GM21381 (cell line): ENCODE measurements around the gene COL27A1.

Source experiments
- ATAC-seq: cut with Tn5 transposase; IDR thresholded peaks from one replicate; pipeline ENCODE4 v1.9.1; 2021; ENCODE audit warnings: mild to moderate bottlenecking, moderate library complexity; ENCODE audit not compliant: unreplicated experiment

Gene COL27A1

DNA sequence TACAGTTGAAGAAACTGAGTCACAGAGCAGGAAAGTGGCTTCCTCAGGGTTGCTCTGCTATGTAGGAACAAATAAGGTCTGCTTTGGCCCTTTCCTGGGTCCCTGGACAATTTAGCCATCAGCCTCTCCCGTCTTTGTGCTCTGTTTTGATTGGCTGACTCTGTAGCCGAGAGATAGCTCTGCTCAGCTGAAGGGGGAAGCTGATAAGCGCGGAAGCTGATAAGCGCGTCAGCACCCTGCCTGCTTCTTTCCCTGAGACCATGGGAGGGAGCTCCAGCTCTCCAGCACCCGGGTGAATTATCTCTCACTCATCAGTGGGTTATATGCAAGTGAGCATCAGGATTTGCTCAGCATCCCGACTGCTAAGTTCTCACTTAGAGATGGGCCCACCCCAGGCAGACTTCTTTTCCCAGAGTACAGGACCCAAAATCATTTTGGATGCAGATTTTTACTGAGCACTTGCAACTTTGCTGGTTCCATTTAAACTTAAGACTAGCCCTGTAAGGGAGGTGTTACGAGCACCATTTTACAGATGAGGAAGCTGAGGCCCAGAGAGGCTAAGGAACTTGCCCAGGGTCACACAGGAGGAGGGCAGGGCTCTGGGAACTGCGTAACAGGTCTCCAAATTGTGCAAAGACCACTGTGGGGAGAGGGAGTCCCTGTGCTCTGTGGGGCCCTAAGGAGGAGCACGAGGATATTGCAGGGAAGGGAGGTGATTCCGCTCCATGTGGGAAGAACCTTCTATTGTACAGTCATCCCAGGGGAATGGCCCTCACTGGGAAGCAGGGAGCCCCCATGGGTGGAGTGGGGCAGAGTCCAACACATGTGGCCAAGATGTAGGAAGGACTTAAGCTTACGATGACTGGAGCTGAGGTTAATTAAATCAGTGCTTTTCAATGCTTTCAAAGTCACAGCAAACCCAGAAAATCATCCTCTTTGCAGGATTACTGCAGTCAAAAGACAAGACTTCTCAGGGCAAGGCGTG, 83.8 kb downstream of the COL27A1 start:
- ATAC-seq, result no peak

DNA sequence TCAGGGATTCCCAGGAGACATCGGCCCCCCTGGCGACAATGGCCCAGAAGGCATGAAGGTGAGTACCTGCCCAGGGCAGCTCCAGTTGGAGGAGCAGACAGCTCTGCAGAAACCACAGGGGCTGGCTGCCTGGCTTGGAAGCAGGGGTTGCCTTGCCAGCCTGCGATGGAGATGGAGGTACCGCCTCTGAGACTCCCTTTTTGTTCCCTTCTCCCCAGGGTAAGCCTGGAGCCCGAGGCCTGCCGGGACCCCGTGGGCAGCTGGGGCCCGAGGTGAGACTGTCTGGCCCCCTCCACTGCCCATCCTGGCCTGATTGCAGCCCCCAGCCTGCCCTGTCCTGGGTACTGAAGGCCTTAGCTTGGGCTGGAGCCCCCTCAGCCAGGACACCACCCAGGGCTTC, 84.9 kb downstream of the COL27A1 start:
- no peak for ATAC-seq

DNA sequence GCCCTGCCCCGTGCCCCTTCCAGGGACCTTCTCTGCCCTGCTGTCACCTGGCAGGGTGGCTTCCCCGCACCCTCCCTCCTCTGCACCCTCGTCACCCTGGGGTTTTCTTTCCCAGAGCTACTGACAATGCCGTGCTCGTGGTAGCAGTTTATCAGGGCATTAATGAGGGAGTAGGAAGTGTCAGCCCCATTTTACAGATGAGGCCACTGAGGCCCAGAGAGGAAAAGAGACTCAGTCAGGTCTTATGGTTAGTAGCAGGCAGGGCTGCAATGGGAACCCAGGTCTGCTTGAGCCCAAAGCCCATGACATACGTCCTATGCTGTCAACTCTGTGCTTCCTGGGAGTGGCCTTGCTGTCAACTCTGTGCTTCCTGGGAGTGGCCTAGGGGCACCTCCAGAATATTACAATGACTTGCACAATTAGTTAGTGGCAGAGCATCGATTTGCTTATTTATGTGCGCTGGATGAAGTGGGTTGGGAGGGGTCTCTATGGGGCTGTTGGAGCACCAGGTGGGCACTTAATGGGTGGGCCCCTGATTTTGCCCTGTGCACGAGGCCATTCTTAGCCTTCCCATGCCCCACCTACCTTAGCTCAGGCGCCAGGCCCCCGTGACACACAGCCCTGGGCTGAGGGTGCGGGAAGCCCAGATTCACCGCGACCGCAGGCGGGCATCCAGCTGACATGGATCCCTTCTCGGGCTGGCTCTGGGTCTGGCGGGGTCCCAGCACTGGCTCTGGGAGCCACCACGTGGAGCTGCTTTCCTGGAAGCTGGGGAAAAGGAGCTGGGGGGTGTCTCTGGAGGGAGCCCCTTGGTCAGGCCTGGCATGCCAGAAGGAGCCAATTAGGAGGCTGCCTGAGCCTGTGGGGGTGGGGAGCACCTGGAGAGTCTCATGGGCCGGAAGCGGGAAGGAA, 85.6 kb downstream of the COL27A1 start:
- ATAC-seq, result no peak

GRCh38 chr9:114242837-114243236, 87.5 kb downstream of the COL27A1 start:
- no peak for ATAC-seq

DNA sequence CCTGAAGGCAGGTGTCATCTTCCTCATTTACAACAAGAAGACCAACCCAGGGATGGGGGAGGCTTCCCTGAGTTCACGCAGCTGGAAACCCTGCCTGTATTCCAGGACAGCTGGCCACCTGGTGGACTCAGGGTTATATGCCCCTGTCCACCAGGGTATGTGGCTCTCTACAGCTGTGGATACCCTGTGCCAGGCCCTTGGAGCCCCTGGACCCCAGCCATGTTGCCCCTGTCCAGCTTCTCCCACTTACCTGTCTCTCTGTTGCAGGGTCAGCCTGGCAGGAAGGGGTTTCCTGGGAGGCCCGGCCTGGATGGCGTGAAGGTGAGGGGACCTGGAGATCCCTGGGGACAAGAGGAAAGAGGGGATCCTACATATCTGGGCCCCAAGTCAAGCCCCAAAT, 87.9 kb downstream of the COL27A1 start:
- ATAC-seq, result no peak

GRCh38 chr9:114244570-114244969, 89.2 kb downstream of the COL27A1 start:
- ATAC-seq, result no peak

DNA sequence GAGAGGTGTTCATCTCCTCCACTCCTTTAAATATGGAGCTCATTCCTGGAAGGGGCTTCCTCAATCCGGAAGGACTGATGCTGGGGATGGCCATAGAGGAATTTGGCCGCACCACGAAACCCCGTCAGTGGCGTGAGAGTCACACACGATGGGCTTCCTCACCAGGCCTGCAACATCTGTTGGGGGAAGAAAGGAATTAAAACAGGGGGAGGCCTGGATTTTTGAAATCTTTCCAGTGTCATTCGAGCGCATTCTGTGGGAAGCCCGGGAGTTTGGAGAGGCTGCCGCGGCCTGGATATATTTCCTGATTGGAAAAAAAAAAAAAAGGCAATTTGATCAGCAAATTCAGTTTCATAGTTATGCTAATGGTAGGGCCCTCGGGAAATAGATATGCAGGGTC, 91.2 kb downstream of the COL27A1 start:
- no peak for ATAC-seq

- no peak for ATAC-seq
Observed at GRCh38 chr9:114247077-114247476, 91.7 kb downstream of the COL27A1 start.

GRCh38 chr9:114247491-114247890, 92.2 kb downstream of the COL27A1 start:
- no peak for ATAC-seq

DNA sequence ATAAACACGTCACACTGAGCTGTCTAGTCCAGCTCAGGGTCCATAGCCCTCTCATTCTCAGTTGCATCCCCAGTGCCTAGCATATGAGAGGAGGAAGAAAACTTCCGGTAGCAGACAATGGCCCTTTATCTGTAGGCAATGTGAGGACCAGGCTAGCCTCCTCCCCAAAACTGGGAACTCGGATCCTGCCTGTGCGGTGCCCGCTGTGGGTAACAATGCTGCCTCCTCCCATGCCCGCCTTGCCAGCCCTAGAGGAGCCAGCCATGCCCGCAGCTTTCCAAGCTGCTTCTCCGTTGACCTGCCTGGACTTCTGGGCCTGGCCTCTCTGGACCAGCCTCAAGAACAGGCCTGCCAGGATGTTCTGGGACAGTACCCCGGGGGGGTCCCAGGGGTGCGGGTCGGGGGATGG, 93.0 kb downstream of the COL27A1 start:
- no peak for ATAC-seq

DNA sequence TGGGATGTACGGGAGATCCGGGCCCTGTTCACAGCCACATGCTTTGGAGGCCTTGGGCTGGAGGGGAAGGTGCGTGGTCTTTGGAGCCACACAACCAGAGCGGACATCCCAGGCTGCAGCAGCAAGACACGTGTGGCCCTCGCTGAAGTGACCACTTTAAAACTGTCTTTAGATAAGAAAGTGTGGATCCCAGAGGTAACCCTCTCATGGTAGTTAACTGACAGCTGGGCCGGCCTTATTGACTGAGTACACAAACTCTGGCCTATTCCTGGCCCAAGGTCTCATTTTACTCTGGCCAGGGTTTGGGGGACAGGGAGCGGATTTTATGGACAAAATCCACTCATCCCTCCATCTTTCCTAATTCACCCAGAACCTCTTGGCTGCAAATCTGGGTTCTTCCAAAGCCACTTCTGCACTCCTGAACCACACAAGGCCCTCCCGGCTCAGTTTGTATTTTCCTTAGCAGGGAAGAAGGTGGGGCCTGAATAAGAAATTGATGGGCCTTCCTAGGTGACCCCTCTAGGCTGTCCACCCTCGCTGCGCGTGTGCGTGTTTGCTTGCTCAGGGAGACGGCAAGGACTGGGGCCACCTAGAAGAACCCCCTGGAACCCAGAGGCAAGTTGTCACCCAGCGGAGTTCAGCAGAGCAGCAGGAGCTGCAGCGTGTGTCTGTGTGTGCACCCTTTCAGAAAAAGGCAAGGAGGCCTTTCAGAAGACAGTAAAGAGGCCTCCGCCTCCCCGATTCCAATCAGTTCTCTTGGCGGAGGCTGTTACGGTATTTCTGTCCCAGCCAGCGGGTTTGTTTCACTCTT, 94.3 kb downstream of the COL27A1 start:
- ATAC-seq, result no peak

DNA sequence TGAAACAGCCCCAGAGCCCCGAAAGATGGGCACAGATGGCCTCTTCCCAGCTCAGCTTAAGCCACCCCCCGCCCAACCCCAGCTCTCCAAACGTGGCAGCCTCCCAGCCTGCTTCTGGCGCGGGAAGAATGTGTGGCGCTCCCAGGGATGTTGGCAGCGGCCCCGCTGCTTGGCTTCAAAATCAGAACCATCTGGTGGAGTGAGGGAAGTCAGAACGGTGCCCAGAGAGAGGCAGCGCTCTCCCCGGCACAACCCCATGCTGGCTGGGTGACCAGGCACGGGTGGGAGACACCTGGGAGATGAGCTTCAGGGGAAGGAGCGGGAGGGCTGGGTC, 94.9 kb downstream of the COL27A1 start:
- ATAC-seq, result no peak

- no peak for ATAC-seq
Observed at GRCh38 chr9:114250648-114251047, 95.3 kb downstream of the COL27A1 start.

DNA sequence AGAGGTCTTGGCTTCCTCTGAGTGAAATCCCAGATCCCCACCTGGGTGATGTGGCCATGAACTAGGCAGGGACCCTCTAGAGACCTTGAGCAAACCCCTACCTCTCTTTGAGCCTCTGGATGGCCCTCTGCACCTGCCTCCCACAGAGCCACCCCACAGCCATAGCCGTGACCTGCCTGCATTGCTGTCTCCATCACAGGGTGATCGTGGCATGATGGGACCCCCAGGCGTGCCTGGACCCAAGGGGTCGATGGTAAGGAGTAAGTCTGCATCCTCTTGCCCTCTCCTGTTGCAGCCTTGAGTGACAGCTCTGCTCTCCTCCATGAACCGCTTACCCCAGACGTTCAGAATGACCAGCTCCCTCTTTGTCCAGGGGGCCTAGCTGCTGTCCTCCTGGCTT, 97.1 kb downstream of the COL27A1 start:
- no peak for ATAC-seq

DNA sequence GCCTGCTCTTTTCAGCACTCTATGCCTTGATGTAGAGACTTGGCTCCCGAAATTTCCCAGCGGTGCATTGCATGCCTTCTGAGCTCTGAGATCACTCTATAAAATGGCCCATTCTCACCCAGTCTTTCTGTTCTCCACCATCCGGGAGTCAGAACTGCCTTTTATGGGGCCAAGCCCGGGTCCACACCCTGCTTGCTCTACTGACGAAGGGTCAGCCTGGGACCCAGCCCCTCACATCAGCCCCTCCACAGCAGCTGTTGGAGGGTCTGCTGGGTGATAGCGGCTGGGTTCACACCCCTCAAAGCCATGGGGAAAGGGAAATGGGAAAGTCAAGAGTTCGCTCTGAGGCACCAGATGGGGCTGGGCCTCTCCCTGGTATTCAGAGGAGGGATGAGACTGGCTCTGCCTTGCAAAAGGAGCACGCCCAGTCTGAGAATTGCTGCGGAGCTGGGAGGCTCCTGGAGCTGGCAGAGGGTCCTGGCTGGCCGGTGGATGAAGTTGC, 101.5 kb downstream of the COL27A1 start:
- ATAC-seq, result no peak

GRCh38 chr9:114258218-114258617, 102.9 kb downstream of the COL27A1 start:
- no peak for ATAC-seq

DNA sequence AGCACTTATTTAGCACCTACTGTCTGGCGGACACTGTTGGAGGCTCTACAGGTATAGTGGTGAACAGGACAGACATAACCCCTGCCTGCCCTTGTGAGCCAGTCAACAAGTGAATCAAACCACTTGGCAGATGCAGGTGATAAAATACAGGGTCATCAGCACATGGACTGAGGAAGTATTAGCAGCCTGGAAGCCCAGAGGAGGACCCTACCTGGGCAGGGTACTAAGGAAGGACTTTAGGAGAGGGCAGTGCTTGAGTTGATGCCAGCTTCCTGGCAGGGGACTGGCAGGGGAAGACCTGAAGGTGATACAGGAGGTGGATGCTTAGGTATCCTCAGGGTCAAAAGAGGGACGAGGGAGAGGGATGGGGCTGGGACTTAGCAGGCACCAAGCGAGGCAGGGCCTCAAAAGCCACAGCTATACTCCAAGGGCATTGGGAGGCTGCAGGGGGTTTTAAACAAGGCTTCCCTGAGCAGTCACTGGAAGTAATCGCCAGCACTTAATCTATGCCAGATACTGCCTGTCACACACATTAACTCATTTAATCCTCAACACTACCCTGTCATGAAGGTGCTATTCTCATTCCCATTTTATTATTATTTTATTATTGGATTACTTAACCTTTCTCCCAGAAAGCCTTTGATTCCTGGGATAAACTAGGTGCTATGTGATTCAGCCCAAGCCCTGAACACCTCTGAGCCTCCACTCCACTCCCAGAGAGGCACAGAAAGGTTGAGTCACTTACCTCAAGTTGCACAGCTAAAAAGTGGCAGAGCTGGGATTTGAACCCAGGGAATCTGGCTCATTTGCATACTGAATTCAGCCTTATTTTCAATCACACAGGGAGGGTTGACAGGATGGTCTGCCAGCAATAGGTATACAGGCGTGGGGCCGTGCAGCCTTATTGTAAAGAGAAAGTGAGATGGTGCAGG, 103.8 kb downstream of the COL27A1 start:
- no peak for ATAC-seq

GRCh38 chr9:114259798-114260523, 104.6 kb downstream of the COL27A1 start:
- no peak for ATAC-seq

GRCh38 chr9:114261026-114261425, 105.7 kb downstream of the COL27A1 start:
- ATAC-seq, result no peak
